NCI-H1105 (cell line): ENCODE measurements around the gene C6orf15.
"Not testable (repeated sequence)": the region's sequence is repeated elsewhere in the genome, so short reads cannot be mapped to it uniquely, and the experiment has no call there.

Source experiments
- DNase-seq: peaks from one replicate; lab custom pipeline; 2025; lab: John Stamatoyannopoulos, UW

The C6orf15 gene

DNA sequence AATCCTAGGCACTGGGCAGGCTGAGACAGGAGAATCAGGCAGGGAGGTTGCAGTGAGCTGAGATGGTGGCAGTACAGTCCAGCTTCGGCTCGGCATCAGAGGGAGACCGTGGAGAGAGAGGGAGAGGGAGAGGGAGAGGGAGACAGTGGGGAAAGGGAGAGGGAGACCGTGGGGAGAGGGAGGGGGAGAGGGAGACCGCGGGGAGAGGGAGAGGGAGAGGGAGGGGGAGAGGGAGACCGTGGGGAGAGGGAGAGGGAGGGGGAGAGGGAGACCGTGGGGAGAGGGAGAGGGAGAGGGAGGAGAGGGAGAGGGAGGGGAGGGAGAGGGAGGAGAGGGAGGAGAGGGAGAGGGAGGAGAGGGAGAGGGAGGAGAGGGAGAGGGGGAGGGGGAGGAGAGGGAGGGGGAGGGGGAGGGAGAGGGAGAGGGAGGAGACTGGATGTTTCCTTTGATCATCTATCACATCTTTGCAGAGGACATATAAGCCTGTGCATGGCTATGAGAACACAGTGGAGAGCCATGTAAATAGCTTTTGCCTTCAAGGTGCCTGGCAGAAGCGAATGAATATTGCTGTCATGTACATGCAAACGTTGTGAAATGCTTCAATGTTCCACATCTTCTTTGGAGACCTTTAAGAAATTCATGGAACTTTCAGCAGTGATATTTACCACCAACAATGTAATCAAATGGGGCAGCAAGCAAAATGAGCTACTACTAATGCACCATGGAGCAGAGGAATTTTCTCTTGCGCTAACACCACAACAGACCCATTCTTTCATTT is 44.3 kb downstream of the C6orf15 start:
- not testable (repeated sequence) for DNase-seq

DNA sequence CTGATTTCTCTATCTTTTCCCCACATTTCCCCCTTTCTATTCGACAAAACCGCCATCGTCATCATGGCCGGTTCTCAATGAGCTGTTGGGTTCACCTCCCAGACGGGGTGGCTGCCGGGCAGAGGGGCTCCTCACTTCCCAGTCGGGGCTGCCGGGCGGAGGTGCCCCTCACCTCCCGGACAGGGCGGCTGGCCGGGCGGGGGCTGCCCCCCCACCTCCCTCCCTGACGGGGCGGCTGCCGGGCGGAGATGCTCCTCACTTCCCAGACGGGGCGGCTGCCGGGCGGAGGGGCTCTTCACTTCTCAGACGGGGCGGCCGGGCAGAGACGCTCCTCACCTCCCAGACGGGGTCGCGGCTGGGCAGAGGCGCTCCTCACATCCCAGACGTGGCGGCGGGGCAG is 45.3 kb downstream of the C6orf15 start:
- DNase-seq = not testable (repeated sequence)

GRCh38 chr6:31065556-31065955 is 46.8 kb downstream of the C6orf15 start:
- no peak for DNase-seq

DNA sequence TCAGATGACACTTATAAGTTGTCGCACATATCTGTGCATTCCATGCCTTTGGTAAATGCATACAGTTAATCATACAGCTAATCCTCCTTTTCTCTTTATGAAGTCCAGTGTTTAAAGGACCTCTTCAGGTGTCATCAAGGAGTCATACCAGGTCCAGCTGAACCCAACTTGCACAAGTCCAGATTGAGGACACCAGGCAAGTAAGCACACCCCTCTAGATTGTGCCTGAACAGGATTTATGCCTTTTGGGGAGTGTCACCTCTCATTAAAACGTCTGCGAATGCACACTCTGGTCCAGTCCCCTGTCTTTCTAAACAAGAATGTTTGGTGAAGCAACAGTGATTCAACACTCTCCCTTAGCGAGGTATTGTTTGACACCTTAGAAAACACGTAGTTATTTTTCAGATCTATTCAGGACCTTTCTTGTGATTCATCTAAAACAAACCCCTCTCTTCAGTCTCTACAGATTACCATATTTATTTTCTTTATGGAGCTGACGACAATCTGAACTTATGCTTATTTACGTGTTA is 48.4 kb downstream of the C6orf15 start:
- no peak for DNase-seq
